GM12872 (cell line): ENCODE measurements around the gene MRPL43.

ENCODE experiments used
- CTCF ChIP-seq: IDR thresholded peaks from 3 replicates; pipeline ENCODE4 v1.5.1; 2011; ENCODE audit warnings: low read depth, mild to moderate bottlenecking, low read length, moderate library complexity; ENCODE audit not compliant: insufficient read depth

MRPL43 gene

GRCh38 chr10:100993986-100994708 lies 6.8 kb upstream of the MRPL43 start:
- 0 out of 3 replicates have a peak, but pooled peaks have one; percentile 26 for TF ChIP-seq CTCF

- no peak for TF ChIP-seq CTCF
Observed at GRCh38 chr10:100989088-100989487, 1.8 kb upstream of the MRPL43 start.

GRCh38 chr10:100988166-100988565 lies 869 bp upstream of the MRPL43 start:
- TF ChIP-seq CTCF = no peak

GRCh38 chr10:100987685-100988049 lies 370 bp upstream of the MRPL43 start:
- no peak for TF ChIP-seq CTCF

- TF ChIP-seq CTCF = no peak
Observed at GRCh38 chr10:100986623-100986951, 710 bp downstream of the MRPL43 start.

GRCh38 chr10:100985336-100985735 lies 2.0 kb downstream of the MRPL43 start:
- TF ChIP-seq CTCF = no peak

- no peak for TF ChIP-seq CTCF
Observed at GRCh38 chr10:100984672-100985177, 2.6 kb downstream of the MRPL43 start.
